GM12891 (cell line): ENCODE results near the gene PTPRO.

Experiments used
- DNase-seq: peaks from one replicate; pipeline ENCODE4 v3.0.0; 2011; ENCODE audit warnings: low spot score; ENCODE audit not compliant: insufficient read length
- FAIRE-seq: peaks from 2 replicates; lab custom pipeline; 2011; peaks lifted over from hg19 to GRCh38; lab: Jason Lieb, UNC
- PAX5 ChIP-seq: IDR thresholded peaks from 2 replicates; pipeline ENCODE4 v1.6.1; 2011; ENCODE audit warnings: low read length, moderate library complexity, mild to moderate bottlenecking; ENCODE audit not compliant: insufficient read depth, severe bottlenecking
- POLR2A ChIP-seq: IDR thresholded peaks from 2 replicates; pipeline ENCODE4 v1.6.1; 2011; ENCODE audit warnings: low read depth, low read length, control low read depth
- POLR2AphosphoS5 ChIP-seq: IDR thresholded peaks from 2 replicates; pipeline ENCODE4 v1.6.1; 2011; ENCODE audit warnings: low read depth, low read length, control low read depth
- POU2F2 ChIP-seq: IDR thresholded peaks from 2 replicates; pipeline ENCODE4 v1.6.1; 2011; ENCODE audit warnings: low read depth, mild to moderate bottlenecking, control low read depth, low read length, moderate library complexity
- SPI1 ChIP-seq: IDR thresholded peaks from 2 replicates; pipeline ENCODE4 v1.6.1; 2011; ENCODE audit warnings: low read depth, low read length, control low read depth
- TAF1 ChIP-seq: IDR thresholded peaks from 2 replicates; pipeline ENCODE4 v1.6.1; 2011; ENCODE audit warnings: low read depth, low read length, control low read depth

Gene PTPRO

DNA sequence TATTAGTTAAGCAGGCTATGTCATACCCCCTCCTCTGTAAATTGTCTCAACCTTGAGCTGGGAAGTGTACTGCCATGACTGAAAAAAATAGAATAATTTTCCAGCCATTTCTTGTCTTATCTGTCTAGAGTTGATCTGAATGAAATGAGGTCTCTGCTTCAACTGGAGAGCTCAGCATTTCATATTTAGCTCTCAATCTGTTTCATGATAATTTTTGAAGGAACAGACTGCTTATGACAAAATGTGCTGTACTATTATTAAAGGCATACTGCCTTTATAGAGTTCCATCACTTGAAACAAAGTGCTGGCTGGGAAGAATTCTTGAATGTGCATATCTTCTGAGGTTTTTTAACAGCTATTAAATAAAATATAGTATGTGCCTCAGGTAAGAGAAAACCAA, 19.1 kb downstream of the PTPRO start:
- FAIRE-seq: no peak
- TF ChIP-seq SPI1 (no peak), POLR2A (no peak), PAX5 (no peak), POLR2AphosphoS5 (no peak)
- DNase-seq: no peak

DNA sequence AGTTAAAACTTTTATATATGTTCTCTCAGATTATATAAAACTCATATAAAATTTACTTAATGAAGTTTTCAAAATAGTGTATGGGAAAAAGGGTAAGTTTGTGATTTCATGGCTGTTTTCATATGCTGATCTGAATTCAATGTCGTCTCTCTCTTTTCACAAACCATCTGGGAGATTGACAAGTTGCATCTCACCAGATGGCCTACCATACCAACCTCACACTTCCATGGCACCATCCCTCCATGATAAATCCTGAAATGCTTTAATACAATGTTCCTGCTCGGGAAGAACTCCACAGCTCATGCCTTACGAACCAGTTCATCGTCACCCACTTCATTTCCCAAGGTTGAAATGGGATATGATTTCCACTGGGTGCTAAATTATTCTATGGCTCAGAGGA, 22.3 kb downstream of the PTPRO start:
- FAIRE-seq: no peak
- no peak for DNase-seq
- no peak for TF ChIP-seq PAX5
- no peak for TF ChIP-seq TAF1
- TF ChIP-seq POU2F2: no peak
- no peak for TF ChIP-seq POLR2AphosphoS5
- TF ChIP-seq SPI1: no peak
- no peak for TF ChIP-seq POLR2A

DNA sequence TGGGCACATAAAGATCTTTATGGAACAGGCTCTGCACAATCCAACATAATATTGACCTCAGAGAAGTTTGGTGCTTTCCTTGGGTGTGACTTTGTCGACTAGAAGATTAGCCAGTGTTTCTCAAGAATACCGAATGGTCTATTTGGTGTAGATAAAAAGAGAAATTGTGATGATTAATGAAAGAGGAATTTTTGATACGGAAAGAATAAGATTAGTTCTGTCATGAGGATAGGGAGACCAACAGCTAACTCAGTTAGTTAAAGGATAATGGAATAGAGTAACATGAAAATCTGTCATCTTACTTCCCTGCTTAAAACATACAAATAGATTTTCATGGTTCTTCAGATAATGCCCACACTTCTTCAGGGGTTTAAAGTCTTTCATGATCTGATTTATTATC, 24.2 kb downstream of the PTPRO start:
- TF ChIP-seq SPI1: no peak
- TF ChIP-seq POU2F2: no peak
- no peak for TF ChIP-seq PAX5
- no peak for TF ChIP-seq TAF1
- TF ChIP-seq POLR2AphosphoS5: no peak
- TF ChIP-seq POLR2A: no peak
- DNase-seq: no peak
- no peak for FAIRE-seq

DNA sequence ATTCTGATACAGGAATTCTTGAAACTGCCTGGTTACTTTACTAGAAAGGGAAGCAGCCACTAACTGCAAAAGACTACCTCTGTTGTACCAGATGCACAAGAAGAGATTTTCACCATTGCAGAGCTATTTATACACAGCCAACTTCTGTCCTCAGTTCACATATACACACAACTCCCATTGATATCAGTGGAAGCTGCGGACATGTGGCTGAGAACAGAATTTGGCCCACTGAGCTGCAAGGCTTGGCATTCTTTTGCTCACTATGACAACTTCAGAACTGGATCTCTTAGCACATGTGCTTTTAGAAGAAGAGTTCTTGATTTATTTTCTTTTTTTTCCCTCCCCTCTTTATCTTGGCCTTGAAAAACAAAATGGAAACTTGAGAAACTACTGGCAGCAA, 28.3 kb downstream of the PTPRO start:
- TF ChIP-seq POLR2A (no peak), TAF1 (no peak), PAX5 (no peak), SPI1 (no peak), POLR2AphosphoS5 (no peak), POU2F2 (no peak)
- DNase-seq: no peak
- no peak for FAIRE-seq

DNA sequence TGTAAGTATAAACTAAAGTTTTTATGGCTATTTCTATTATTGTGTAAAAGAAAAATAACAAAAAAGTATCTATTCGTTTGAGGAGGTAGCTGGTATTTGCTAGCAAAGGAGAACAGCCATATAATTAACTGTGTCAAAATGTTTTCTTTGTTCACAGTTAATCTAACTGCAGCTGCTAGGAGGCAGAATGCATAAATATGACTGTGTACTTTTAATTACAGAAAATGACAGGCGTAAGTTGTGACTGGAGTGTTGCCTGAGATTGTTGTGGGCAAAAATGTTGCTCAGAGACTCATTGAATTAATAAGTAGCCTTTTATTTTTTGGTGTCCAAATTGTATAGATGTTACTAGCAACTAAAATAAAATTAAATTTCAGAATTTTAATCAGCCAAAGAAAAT, 33.5 kb downstream of the PTPRO start:
- FAIRE-seq (no peak), DNase-seq (no peak)
- TF ChIP-seq TAF1 (no peak), SPI1 (no peak), POLR2AphosphoS5 (no peak), POLR2A (no peak), PAX5 (no peak), POU2F2 (no peak)

DNA sequence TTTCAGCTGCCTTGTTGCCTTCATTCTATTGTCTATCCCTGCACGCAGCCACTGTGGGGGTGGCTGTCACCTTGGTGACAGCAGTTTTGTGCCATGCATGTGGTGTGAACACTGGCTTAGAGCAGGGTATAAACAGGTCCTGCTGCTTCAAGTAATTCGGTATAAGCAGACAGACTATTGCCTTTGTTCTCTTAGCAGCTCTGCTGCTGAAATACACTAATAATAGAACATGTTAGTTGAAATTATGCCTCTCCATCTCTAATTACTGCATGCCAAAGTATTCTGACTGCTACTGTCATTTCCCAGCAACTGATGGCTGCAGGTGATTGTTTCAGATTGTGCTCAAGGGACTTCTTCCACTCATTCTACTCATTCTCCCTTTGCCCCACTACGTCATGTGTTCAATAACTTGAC, 34.6 kb downstream of the PTPRO start:
- no peak for TF ChIP-seq SPI1
- no peak for TF ChIP-seq POLR2AphosphoS5
- no peak for TF ChIP-seq TAF1
- TF ChIP-seq POU2F2: no peak
- TF ChIP-seq POLR2A: no peak
- no peak for TF ChIP-seq PAX5
- FAIRE-seq (no peak), DNase-seq (no peak)

DNA sequence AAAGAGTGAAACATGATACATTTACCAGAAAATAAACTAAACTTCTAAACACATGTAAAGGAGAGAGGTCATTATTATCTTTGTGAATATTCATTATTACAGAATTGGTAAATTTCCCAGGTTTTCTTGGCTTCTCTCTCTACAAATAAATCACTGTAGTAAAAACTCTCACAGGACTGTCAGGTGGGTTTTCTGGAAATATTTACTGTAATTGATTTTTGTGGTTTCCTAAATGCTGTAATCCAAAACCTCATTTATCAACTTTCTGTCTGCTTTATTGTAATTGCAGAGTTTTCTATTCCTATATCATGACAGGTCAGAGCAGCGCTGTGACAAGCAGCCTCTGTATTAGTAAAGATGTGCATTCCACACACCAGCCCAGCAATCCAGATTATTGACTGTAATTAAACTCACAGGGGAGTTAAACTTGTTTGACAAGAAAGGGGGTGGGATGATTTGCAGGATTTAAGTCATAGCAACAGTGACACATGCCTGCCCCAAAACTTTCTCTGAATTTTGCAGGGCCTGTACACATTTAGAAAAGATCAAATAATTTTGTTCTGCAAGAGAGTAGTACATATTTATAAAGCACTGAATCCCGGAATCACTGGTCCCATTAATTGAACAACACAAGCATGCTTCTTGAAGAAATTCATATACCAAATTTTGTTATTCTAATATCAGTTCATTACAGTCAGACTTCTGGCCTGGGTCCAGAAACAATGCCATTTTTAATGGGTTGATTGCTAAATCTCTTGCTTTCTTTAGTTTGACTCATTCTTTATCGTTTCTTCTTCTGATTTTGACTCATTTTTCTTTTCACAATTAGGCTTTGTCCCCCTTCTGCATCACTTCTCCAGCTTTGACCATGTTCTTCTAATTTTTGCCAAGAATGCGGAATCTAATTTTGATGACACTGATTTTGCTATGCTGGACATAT, 42.2 kb downstream of the PTPRO start:
- DNase-seq (no peak), FAIRE-seq (no peak)

DNA sequence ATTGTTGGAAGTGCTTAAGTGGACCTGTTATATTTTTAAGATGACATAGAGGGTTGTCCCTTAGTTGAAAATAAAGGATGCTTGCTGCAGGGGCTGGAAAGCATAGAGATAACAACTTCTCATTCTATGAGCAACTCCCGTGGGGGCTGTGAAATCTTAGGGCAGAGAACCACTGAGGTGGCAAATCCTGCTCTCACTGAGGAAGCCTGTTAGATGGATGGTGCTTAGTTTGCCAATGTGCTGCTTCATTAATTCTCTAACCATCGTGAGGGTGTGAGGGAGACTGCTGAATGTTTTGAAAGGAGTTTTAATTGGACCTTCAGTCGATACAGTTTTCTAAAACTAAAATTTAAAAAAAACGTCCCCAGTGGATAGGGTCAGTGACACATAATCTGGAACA, 46.5 kb downstream of the PTPRO start:
- DNase-seq: no peak
- TF ChIP-seq POLR2A: no peak
- TF ChIP-seq PAX5: no peak
- TF ChIP-seq TAF1: no peak
- FAIRE-seq: no peak

More for the DNA sequence above, 42.2 kb downstream of the PTPRO start:
- TF ChIP-seq POLR2AphosphoS5: no peak
- no peak for TF ChIP-seq TAF1
- TF ChIP-seq POU2F2: no peak
- TF ChIP-seq SPI1: no peak
- TF ChIP-seq POLR2A: no peak
- TF ChIP-seq PAX5: no peak

DNA sequence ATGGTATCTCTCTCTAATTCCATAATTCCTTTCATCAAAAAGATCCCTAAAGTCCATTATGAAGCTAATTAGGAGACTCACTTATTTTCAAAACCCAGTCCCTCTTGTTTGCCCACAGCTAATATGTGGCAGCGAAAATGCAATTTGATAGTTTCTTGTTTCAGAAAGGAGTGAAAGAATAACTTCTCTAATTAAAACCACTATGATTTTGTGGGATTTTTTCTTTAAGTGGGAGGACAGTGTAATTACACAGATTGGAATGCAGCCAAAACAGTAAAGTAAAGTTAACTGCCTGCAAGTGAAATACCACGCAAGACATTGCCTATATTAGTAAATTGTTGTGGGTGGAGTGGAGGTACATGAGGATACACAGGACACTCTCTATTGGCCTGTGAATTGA, 50.0 kb downstream of the PTPRO start:
- DNase-seq: no peak
- no peak for FAIRE-seq

DNA sequence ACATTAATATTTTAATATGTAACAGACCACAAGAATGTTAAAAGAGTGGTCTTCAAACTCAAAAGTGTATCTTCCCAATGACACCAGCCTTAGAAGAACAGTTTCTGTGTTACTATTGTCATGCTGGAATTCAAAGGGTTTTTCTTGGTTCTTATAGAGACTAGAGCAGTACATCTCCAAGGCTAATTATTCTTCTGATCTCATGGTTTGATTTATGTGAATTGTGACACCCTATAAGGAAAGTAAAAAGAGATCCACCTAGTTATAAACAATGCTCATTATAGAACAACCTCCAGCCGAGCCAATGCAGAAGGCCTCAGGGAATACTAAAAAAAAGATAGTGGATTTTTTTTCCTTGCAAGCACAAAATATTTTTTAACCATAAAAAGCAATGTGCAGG, 65.5 kb downstream of the PTPRO start:
- FAIRE-seq: no peak
- no peak for DNase-seq

More for the DNA sequence above, 50.0 kb downstream of the PTPRO start:
- TF ChIP-seq PAX5 (no peak), POLR2A (no peak), POLR2AphosphoS5 (no peak)

More for the DNA sequence above, 65.5 kb downstream of the PTPRO start:
- TF ChIP-seq POLR2AphosphoS5 (no peak), TAF1 (no peak)
